GM13977 (cell line): Measurements from ENCODE around the gene KRTAP5-4.

Experiments used
- DNase-seq: peaks from one replicate; pipeline ENCODE4 v3.0.0; 2012; ENCODE audit warnings: low spot score
- in situ Hi-C: fragments of 300-500 bp; cut with MboI; formaldehyde crosslinking; loops from one replicate; pipeline ENCODE4 v1.12.0; 2022; ENCODE audit warnings: low sequenced_read_pairs, low pct_unique_long_range_greater_than_20kb, mixed read lengths, inconsistent platforms; ENCODE audit not compliant: unreplicated experiment
- TF ChIP-seq, protein P1 (sequence below): IDR thresholded peaks from 2 replicates; pipeline ENCODE4 v1.5.1; 2012; ENCODE audit warnings: mild to moderate bottlenecking, control low read depth; ENCODE audit not compliant: insufficient read depth; ENCODE audit errors: extremely low read depth, missing control alignments

The KRTAP5-4 gene

DNA sequence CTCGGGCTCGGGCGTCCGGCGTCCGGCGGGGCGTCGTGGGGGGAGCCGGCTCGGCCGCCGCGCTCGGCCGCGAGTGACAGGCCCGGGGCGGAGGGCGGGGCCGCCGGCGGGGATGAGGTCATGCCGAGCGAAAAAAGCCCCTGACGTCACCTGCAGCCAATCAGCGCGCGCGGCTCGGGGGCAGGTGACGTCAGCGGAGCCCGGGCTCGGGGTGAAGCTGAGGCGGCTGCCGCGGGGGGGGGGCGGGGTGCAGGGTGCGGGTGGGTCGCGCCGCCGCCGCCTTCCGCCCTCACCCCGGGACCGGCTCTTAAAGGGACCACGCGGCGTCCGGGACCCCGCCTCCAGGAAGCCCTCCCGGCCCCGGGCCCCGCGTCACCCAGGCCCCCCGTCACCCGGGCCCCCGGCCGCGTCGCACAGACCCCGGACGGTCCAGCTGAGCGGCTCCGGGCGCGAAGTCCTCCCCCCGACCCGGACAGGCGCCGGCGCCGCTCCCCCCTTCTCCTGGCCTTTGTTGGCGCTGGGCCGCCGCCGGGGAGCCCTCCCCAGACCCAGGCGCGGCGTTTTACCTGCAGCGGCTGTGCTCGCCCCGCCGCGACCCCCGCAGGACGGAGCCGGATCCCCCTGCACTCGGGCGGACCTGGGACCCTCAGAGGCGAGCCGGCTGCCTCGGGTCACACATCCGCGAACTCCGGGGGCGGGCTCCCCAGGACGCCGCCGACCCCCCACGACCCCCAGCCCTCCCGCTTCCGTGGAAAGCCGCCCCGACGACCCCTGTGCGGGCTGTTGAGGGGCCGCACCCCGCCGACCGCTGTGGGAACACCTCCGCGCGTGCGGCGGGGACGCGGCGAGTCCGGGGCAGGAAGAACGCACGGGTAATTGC, 49.5 kb downstream of the KRTAP5-4 start, which contains the start of gene DUSP8:
Gene DUSP8, minus strand, starts transcription at position 75 of the 880 bp plus-strand sequence. CDS start 6,445 bp downstream, outside the sequence.
- DNase-seq: peak; percentile 98
- in situ Hi-C loops: no loop called here
- TF ChIP-seq, protein P1, sequence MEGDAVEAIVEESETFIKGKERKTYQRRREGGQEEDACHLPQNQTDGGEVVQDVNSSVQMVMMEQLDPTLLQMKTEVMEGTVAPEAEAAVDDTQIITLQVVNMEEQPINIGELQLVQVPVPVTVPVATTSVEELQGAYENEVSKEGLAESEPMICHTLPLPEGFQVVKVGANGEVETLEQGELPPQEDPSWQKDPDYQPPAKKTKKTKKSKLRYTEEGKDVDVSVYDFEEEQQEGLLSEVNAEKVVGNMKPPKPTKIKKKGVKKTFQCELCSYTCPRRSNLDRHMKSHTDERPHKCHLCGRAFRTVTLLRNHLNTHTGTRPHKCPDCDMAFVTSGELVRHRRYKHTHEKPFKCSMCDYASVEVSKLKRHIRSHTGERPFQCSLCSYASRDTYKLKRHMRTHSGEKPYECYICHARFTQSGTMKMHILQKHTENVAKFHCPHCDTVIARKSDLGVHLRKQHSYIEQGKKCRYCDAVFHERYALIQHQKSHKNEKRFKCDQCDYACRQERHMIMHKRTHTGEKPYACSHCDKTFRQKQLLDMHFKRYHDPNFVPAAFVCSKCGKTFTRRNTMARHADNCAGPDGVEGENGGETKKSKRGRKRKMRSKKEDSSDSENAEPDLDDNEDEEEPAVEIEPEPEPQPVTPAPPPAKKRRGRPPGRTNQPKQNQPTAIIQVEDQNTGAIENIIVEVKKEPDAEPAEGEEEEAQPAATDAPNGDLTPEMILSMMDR: no peak

DNA sequence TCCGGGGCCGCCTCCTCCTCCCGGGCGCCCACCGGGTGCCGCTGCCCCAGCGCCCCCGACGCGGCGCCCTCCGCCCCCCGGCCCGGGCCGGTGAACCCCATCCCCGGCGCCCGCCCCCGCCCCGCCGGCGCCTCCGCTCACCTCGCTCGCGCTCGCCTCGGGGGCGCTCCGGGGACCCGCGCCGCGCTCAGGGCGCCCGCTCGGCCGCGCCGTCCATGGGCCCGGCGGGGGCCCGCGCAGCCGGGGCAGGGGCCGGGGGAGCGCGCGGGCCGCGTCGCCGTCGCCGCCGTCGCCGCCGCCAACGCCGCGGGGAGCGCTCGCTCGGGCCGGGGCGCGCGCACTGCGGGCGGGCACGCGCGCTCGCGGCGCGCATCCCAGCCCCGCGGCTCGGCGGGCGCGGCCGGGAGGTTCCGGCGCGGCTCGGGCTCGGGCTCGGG, 50.2 kb downstream of the KRTAP5-4 start:
- TF ChIP-seq, protein P1: no peak
- no peak for DNase-seq
- in situ Hi-C loops: no loop called here
